Lower leg skin (tissue), 4 donors: ENCODE data around the gene HMG20A. TPM values are rescaled to one million over a fixed set of nuclear protein-coding genes. Genes with fewer than 3 reads are reported as not detected.

Source experiments
- DNase-seq, 2 donors: peaks; one replicate each; pipeline ENCODE4 v3.0.0-alpha.2; 2019; ENCODE audit warnings: low spot score in 2 of 2
- H3K4me3 ChIP-seq: fragments of 200-600 bp; sonication (generic); 2 replicates; pipeline ENCODE4 v1.5.1; 2017; ENCODE audit warnings: mild to moderate bottlenecking, low read depth; ENCODE audit not compliant: poor library complexity, severe bottlenecking
- POLR2A ChIP-seq, 2 donors: fragments of 450-650 bp; IDR thresholded peaks; one replicate each; pipeline ENCODE4 v1.6.1; 2016 to 2017; ENCODE audit warnings: antibody characterized with exemption in 2 of 2, mild to moderate bottlenecking in 1 of 2, moderate library complexity in 1 of 2
- WGBS, 2 donors: methylation state at CpG; one replicate each; pipeline ENCODE4 v1.1.5; 2018; 5-methylcytosine and 5-hydroxymethylcytosine counted together
- intact Hi-C: fragments of 100-400 bp; cut with DNase I; formaldehyde crosslinking; loops from one replicate; pipeline ENCODE4 v1.15.0; 2023; ENCODE audit warnings: low total_unique reads
- total RNA-seq, 4 donors: library from RNA; depleted of rRNA; stranded (reverse); fragments of >200 nt; gene quantifications; one replicate each; pipeline ENCODE4 v1.1.0, GENCODE V29; 2016
- TF ChIP-seq, protein P1 (sequence below), 3 donors: fragments of 450-650 bp; IDR thresholded peaks; one replicate each; pipeline ENCODE4 v1.5.1; 2016; ENCODE audit warnings: antibody characterized with exemption in 3 of 3, mild to moderate bottlenecking in 3 of 3, moderate library complexity in 2 of 3

Gene HMG20A
- total RNA-seq, 4 donors from 2014 or later: 16.8 to 28.1 (median 22.5) TPM

DNA sequence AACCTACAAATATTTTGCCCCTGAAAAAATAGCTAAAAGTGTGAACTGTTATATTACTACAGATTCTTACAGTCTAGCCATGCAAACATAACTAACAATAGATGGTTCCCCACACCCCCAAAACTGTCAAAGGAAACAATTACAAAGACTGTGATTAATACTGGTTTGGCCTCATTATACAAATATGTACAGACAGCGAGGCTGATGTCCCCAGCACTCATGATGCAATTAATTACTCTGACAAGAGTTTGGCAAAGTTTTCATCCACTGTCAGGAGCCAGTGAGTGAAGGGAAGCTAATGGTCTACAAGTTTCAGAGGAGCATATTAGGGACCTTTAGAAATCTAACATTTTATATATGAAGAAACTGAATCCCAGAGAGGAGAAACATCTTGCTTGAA, 61.0 kb downstream of the HMG20A start:
- no peak overlapping the region for H3K4me3 ChIP-seq
- intact Hi-C loops: loop anchor here (10.0 kb wide), 1 partner anchor 117 kb away; no protein-coding TSS in a partner anchor
- TF ChIP-seq POLR2A (IDR thresholded peaks at IDR 0.05): no peak
- TF ChIP-seq, protein P1, sequence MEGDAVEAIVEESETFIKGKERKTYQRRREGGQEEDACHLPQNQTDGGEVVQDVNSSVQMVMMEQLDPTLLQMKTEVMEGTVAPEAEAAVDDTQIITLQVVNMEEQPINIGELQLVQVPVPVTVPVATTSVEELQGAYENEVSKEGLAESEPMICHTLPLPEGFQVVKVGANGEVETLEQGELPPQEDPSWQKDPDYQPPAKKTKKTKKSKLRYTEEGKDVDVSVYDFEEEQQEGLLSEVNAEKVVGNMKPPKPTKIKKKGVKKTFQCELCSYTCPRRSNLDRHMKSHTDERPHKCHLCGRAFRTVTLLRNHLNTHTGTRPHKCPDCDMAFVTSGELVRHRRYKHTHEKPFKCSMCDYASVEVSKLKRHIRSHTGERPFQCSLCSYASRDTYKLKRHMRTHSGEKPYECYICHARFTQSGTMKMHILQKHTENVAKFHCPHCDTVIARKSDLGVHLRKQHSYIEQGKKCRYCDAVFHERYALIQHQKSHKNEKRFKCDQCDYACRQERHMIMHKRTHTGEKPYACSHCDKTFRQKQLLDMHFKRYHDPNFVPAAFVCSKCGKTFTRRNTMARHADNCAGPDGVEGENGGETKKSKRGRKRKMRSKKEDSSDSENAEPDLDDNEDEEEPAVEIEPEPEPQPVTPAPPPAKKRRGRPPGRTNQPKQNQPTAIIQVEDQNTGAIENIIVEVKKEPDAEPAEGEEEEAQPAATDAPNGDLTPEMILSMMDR (IDR thresholded peaks at IDR 0.05): no peak
- WGBS, 2 donors: 25 to 29% methylated on average over 1 of the region's 1 CpG
- no peak for DNase-seq

DNA sequence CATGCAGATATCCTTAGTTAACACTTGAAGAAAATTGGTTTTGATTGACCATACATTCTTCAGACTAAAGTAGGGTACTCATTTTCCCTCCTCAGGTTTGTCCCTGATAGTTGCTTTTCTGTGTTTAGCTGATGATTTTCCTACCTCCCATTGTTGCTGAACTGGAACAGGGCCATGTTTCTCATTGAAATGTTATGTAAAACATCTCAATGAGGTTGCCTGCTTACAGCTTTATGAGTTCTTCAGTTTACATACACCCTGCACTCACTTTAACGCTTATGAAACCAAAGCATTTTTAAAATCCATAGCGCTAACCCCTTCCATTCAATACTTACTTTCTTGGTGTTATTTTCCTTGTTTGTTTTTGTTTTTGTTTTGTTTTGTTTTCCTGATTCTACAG, 61.9 kb downstream of the HMG20A start:
- TF ChIP-seq POLR2A (IDR thresholded peaks at IDR 0.05): no peak
- TF ChIP-seq, protein P1 (IDR thresholded peaks at IDR 0.05): no peak
- intact Hi-C loops: loop anchor here (10.0 kb wide), 1 partner anchor 118 kb away; no protein-coding TSS in a partner anchor
- no peak overlapping the region for H3K4me3 ChIP-seq
- DNase-seq: no peak
- 71 to 73% methylated on average over 2 of the region's 2 CpGs for WGBS, 2 donors

DNA sequence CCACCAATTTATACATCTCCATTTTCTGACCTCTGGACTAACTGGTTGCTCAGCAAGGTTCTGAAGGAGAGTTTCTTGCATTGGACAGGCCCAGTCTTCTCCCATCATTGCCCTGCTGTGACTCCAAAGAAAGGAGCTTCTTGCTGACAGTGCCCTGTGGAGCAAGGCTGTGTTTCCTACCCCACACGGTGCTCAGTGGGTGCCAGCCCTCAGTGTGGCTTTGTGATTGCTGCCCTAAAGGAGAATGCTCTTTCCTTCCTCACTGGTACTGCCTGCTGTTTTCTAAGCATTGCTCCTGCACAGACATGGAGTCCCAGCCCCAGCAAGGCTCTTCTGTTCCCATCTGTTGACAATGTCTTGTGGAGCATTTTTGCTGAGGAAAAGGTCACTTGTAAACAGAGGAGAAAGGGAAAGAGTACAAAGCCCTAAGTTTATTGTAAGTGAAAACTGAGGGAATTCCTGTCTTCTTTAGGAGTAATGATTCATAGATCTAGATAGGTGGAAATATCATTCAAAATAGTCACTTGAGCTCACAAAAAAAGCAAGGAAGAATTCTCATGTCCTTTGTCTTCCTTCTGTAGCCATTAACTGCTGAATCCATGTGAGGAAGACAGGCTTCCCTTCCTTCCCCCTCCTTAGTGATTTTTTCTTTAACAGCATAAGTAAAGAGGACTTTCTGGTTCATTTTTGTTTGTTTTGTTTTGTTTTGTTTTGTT, 62.9 kb downstream of the HMG20A start:
- no peak for DNase-seq
- intact Hi-C loops: loop anchor here (10.0 kb wide), 1 partner anchor 119 kb away; no protein-coding TSS in a partner anchor
- 53 to 88% methylated on average over 1 of the region's 1 CpG for WGBS, 2 donors
- no peak overlapping the region for H3K4me3 ChIP-seq
- TF ChIP-seq POLR2A (IDR thresholded peaks at IDR 0.05): no peak
- TF ChIP-seq, protein P1 (IDR thresholded peaks at IDR 0.05): no peak

DNA sequence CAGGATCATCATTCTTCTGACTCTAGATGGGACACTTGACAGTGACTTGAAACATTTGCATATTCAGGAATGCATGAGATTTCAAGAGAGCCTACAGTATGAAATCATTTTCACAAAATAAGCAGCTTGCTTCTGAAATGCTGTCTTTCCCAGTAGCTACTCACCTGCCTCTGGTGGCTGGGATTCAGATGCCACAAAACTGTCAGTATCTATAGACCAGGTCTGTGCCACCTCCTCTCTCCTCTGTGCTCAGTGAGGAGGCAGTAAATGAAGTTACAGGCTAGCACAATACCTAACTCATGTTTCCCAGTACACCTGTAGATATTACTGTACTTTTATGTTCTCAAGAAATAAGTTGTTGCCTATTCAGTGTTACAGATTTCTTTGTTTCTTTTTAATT, 64.3 kb downstream of the HMG20A start:
- DNase-seq: no peak

DNA sequence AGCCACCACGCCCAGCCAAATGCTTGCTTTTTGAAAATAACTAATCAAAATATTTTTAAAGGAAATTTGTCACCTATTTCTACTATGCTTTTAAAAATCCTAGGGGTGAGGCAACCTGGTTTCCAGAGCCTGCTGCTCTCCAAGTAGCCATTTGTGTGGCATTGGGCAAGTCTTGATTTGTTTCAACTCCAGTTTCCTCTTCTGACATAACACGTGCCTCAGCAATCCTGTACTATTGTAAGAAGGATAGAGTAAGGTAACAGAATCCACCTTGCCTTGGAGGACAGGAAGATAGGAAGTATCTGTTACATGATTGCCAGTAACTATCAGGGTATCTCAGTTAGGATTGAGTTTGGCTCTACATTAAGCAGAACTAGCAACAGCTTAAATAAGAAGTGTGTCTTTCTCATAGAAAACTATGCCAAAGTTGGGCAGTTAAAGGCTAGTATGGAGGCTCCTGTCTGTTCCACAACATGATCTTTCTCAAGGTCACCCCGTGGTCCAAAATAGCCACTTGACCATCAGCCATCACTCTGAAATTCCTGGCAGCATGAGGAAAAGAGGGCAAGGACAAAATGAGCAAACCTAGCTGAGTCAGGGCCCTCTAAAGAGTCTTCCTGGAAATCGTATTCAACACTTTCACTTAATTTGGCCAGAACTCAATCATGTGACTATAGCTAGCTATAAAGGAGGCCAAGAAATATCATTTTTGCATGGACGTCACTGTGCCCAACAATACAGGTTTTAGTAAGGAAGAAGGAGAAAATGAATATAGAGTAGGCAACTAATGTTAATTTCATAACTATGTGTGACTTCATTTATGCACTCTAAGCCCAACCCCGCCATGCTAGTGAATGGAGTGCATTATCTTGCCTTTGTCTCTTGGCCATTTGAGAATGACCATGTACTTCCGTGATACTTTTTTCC, 66.1 kb downstream of the HMG20A start:
- 59 to 64% methylated on average over 7 of the region's 7 CpGs for WGBS, 2 donors

More for the DNA sequence above, 64.3 kb downstream of the HMG20A start:
- no peak overlapping the region for H3K4me3 ChIP-seq
- TF ChIP-seq, protein P1 (IDR thresholded peaks at IDR 0.05): no peak
- TF ChIP-seq POLR2A (IDR thresholded peaks at IDR 0.05): no peak
- intact Hi-C loops: loop anchor here (10.0 kb wide), 1 partner anchor 120 kb away; no protein-coding TSS in a partner anchor

More for the DNA sequence above, 66.1 kb downstream of the HMG20A start:
- no peak for TF ChIP-seq POLR2A (IDR thresholded peaks at IDR 0.05)
- TF ChIP-seq, protein P1 (IDR thresholded peaks at IDR 0.05): no peak
- no peak for DNase-seq
- intact Hi-C loops: loop anchor here (10.0 kb wide), 1 partner anchor 122 kb away; no protein-coding TSS in a partner anchor
- H3K4me3 ChIP-seq: no peak overlapping the region
